ENCODE data around the gene SET.
"Not testable (repeated sequence)": the region's sequence is repeated elsewhere in the genome, so short reads cannot be mapped to it uniquely, and the experiment has no call there.

Gene SET

DNA sequence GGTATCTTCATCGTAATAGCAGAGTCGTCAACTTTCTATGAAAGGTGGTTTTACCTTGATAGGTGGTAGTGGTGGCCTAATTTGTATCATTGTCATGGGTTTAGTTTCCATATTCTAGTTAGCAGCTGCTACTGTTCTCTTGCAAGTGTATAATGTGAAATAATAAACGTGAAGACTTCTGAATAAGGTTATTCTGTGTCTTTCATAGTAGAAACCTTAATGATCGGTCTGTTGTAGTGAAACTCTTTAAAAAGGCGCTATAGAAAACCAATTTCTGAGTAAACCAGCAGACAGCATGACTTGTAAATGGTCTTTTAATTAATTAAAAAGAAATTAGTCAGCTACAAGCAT is 1.6 kb downstream of the SET start:
- Mint-ChIP-seq H3K27me3 (ENCODE audit: low read depth, poor library complexity) (no peaks in the 10 kb centered on the region), H3K9me3 (no peaks in the 10 kb centered on the region), H3K4me3 (peak overlapping the region; percentile 98), H3K27ac (peak overlapping the region; percentile 95), H3K4me1 (peaks cover 40% of the 10 kb centered on the region), H3K36me3 (ENCODE audit: low read depth) (peaks cover 34% of the 10 kb centered on the region)
- TF ChIP-seq, protein P1, sequence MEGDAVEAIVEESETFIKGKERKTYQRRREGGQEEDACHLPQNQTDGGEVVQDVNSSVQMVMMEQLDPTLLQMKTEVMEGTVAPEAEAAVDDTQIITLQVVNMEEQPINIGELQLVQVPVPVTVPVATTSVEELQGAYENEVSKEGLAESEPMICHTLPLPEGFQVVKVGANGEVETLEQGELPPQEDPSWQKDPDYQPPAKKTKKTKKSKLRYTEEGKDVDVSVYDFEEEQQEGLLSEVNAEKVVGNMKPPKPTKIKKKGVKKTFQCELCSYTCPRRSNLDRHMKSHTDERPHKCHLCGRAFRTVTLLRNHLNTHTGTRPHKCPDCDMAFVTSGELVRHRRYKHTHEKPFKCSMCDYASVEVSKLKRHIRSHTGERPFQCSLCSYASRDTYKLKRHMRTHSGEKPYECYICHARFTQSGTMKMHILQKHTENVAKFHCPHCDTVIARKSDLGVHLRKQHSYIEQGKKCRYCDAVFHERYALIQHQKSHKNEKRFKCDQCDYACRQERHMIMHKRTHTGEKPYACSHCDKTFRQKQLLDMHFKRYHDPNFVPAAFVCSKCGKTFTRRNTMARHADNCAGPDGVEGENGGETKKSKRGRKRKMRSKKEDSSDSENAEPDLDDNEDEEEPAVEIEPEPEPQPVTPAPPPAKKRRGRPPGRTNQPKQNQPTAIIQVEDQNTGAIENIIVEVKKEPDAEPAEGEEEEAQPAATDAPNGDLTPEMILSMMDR (IDR thresholded peaks at IDR 0.05): no peak
- DNase-seq: no peak

DNA sequence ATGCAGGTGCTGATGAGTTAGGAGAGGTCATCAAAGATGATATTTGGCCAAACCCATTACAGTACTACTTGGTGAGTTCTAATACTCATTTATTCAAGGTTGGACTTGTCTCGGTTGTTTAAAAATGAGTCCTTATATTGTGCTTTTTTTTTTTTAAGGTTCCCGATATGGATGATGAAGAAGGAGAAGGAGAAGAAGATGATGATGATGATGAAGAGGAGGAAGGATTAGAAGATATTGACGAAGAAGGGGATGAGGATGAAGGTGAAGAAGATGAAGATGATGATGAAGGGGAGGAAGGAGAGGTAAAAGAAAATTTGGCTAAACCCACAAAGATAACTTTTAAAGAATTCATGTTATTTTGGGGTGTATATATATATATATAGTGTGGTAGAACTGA is 4.7 kb downstream of the SET start:
- H3K4me3 Mint-ChIP-seq; H3K9me3 Mint-ChIP-seq; H3K27me3 Mint-ChIP-seq (ENCODE audit: low read depth, poor library complexity); DNase-seq: not testable (repeated sequence)
- peak overlapping the region; percentile 4 for H3K27ac Mint-ChIP-seq
- H3K4me1 Mint-ChIP-seq: peaks cover 16% of the 10 kb centered on the region
- peaks cover 55% of the 10 kb centered on the region for H3K36me3 Mint-ChIP-seq (ENCODE audit: low read depth)

DNA sequence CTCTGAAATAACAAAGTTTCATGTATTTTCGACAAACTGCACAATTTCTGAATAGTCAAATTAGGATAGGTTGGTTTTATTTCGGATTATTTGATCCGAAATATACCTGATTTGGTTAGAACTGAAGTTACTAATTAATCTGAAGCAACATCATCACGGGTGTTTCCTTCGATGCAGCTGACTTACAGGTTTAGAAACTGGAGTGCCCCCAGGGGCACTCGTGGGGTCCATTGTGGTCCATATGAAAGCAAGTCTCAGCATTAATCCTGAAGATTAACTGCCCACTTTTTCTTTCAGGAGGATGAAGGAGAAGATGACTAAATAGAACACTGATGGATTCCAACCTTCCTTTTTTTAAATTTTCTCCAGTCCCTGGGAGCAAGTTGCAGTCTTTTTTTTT is 5.3 kb downstream of the SET start:
- TF ChIP-seq, protein P1 (IDR thresholded peaks at IDR 0.05): no peak
- Mint-ChIP-seq H3K27me3 (ENCODE audit: low read depth, poor library complexity) (no peaks in the 10 kb centered on the region), H3K9me3 (no peaks in the 10 kb centered on the region), H3K36me3 (ENCODE audit: low read depth) (peaks cover 55% of the 10 kb centered on the region), H3K27ac (no peak overlapping the region), H3K4me1 (peaks cover 16% of the 10 kb centered on the region), H3K4me3 (no peak overlapping the region)
- no peak for DNase-seq

DNA sequence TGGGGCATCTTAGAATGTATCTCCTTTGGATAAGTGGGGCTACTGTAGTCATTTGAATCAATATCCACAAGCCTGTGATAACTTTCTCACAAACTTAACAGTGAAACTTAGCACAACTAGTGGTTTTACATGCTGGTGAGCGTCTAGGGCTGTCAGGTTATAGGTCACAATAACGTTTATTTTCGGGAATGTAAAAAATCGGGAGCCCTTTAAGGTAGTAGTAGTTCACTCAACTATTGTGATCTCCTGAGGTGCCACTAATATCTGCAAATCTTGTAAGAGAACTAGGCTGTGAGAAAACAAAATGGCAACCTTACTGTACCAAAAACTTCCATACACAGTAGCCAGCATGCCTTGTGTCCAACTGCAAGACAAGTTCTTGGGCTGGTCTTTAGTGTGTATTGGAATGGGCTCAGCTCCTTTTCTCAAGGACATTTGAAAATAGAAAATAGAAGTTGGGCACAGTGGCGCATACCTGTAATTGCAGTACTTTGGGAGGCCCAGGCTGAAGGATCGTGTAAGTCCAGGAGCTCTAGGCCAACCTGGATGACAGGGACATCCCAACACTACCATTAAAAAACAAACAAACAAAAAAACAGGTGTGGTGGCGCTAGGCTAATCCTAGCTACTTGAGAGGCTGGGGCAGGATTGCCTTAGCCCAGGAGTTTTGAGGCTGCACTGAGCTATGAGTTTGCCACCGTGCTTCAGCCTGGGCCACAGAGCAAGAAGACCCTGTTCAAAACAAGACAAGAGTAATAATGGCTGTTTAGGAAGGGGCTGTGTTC is 8.1 kb downstream of the SET start:
- no peak for DNase-seq
- Mint-ChIP-seq H3K4me1 (peaks cover 10% of the 10 kb centered on the region), H3K27me3 (ENCODE audit: low read depth, poor library complexity) (peaks cover 3% of the 10 kb centered on the region), H3K9me3 (no peaks in the 10 kb centered on the region), H3K4me3 (no peak overlapping the region), H3K36me3 (ENCODE audit: low read depth) (peaks cover 44% of the 10 kb centered on the region), H3K27ac (peak overlapping the region; percentile 85)
- TF ChIP-seq, protein P1 (IDR thresholded peaks at IDR 0.05): no peak

DNA sequence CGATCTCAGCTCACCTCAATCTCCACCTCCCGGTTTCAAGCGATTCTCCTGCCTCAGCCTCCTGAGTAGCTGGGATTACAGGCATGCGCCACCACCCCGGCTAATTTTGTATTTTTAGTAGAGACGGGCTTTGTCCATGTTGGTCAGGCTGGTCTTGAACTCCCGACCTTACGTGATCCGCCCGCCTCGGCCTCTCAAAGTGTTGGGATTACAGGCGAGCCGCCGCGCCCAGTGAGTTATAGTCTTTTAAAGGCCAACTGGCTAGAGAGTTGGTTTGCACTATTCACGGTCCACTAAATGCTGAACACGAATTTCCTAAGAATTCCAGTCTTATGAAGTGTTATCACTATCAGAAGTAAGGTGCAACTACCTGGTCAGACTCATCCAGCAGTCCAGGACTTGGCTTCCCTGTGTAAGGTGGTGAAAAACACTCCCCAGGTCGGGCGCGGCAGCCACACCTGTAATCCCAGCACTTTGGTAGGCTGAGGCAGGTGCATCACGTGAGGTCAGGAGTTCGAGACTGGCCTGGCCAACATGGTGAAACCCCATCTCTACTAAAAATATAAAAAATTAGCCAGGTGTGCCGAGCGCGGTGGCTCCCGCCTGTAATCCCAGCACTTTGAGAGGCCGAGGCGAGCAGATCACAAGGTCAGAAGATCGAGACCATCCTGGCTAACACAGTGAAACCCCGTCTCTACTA is 10.2 kb downstream of the SET start:
- peaks cover 12% of the 10 kb centered on the region for H3K4me1 Mint-ChIP-seq
- not testable (repeated sequence) for H3K9me3 Mint-ChIP-seq; H3K4me3 Mint-ChIP-seq; H3K27ac Mint-ChIP-seq; DNase-seq; H3K27me3 Mint-ChIP-seq (ENCODE audit: low read depth, poor library complexity)
- peaks cover 29% of the 10 kb centered on the region for H3K36me3 Mint-ChIP-seq (ENCODE audit: low read depth)

DNA sequence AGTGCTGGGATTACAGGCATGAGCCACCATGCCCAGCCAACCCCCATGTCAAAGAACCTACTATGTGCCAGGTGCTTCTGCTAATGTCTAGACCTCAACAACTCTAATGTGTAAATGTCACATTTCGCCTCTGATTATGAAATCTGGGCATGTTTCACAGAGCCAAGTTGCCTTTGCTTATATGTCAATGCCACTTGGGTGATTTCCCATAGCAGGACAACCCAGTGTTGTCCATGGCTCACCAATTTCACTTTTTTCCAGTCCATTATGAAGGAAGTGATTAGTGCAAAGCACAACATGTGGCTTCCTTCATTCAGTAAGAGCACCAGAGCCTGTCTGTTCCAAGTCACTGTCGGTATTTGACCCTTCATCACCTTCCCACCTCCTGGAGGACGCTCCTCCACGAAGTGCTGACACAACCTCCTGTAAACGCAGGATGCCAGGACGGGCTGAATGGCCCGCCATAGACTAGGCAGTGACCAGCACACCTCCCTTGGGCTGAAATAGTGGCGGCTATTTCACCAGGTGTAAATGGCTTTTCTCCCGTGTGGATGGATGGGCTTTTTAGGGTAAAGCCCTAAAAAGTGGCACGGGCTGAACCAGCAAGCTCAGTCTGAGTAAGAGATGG is 12.3 kb downstream of the SET start:
- Mint-ChIP-seq H3K27ac (peak overlapping the region; percentile 43), H3K4me3 (peak overlapping the region; percentile 87)
- TF ChIP-seq, protein P1 (IDR thresholded peaks at IDR 0.05): no peak

More for the DNA sequence above, 12.3 kb downstream of the SET start:
- Mint-ChIP-seq H3K36me3 (ENCODE audit: low read depth) (peaks cover 14% of the 10 kb centered on the region), H3K9me3 (no peaks in the 10 kb centered on the region), H3K27me3 (ENCODE audit: low read depth, poor library complexity) (peaks cover 3% of the 10 kb centered on the region), H3K4me1 (peaks cover 12% of the 10 kb centered on the region)
- DNase-seq: no peak
